ENCODE results near the gene PML.

GRCh38 chr15:74044267-74045110, 50.0 kb downstream of the PML start:
- TF ChIP-seq EZH2 (IDR thresholded peaks at IDR 0.05; ENCODE audit: borderline replicate concordance), result no peak
- TF ChIP-seq, protein P1, sequence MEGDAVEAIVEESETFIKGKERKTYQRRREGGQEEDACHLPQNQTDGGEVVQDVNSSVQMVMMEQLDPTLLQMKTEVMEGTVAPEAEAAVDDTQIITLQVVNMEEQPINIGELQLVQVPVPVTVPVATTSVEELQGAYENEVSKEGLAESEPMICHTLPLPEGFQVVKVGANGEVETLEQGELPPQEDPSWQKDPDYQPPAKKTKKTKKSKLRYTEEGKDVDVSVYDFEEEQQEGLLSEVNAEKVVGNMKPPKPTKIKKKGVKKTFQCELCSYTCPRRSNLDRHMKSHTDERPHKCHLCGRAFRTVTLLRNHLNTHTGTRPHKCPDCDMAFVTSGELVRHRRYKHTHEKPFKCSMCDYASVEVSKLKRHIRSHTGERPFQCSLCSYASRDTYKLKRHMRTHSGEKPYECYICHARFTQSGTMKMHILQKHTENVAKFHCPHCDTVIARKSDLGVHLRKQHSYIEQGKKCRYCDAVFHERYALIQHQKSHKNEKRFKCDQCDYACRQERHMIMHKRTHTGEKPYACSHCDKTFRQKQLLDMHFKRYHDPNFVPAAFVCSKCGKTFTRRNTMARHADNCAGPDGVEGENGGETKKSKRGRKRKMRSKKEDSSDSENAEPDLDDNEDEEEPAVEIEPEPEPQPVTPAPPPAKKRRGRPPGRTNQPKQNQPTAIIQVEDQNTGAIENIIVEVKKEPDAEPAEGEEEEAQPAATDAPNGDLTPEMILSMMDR (IDR thresholded peaks at IDR 0.05; ENCODE audit: poor library complexity), result no peak

All from hepatocyte (in vitro differentiated cells).